Sigmoid colon (tissue), 4 donors: ENCODE results near the gene RGR.

ENCODE experiments used
- CTCF ChIP-seq, 4 experiments: fragments of 450-650 bp in 3 of 4; fragments of 200-600 bp in 1 of 4; IDR thresholded peaks; one replicate each; pipeline ENCODE4 v1.5.1; 2016 to 2019; ENCODE audit warnings: antibody characterized with exemption in 4 of 4, mild to moderate bottlenecking in 3 of 4, moderate library complexity in 2 of 4
- POLR2AphosphoS5 ChIP-seq, 4 donors: sonication (generic); formaldehyde crosslinking; IDR thresholded peaks; one replicate each; pipeline ENCODE4 v1.6.1; 2017; ENCODE audit warnings: antibody characterized with exemption in 4 of 4

DNA sequence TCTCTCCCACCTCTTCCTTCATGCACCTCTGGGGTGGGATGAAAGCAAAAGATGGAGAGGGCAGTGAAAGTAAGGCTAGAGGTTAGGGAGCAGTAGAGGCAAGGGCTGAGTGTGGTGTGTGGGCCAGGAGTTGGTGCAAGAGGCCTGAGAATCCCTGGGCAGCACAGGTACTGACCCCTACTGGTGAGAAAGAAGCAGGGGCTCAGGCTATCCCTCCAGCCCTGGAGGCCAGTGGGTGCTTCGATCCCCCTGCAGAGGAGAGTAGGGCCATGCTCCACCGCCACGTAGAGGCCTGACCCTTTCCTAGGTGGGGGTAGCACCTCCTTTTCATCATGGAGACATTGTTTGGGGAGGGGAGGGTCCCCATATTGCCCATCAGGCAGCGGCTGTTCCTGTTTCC, 40.7 kb upstream of the RGR start:
- no peak for TF ChIP-seq CTCF (IDR thresholded peaks at IDR 0.05)
- TF ChIP-seq POLR2AphosphoS5 (IDR thresholded peaks at IDR 0.05), result no peak
